GM13977 (cell line): ENCODE results near the gene CHN2.

Source experiments
- DNase-seq: peaks from one replicate; pipeline ENCODE4 v3.0.0; 2012; ENCODE audit warnings: low spot score
- CTCF ChIP-seq: IDR thresholded peaks from 2 replicates; pipeline ENCODE4 v1.5.1; 2012; ENCODE audit warnings: mild to moderate bottlenecking, control low read depth; ENCODE audit not compliant: insufficient read depth; ENCODE audit errors: extremely low read depth, missing control alignments
- in situ Hi-C: fragments of 300-500 bp; cut with MboI; formaldehyde crosslinking; loops from one replicate; pipeline ENCODE4 v1.12.0; 2022; ENCODE audit warnings: low sequenced_read_pairs, low pct_unique_long_range_greater_than_20kb, mixed read lengths, inconsistent platforms; ENCODE audit not compliant: unreplicated experiment

The CHN2 gene

GRCh38 chr7:29192811-29193210 is 1.8 kb upstream of the CHN2 start:
- in situ Hi-C loops: no loop called here
- no peak for TF ChIP-seq CTCF
- no peak for DNase-seq

- in situ Hi-C loops: no loop called here
- no peak for DNase-seq
- no peak for TF ChIP-seq CTCF
Observed at GRCh38 chr7:29193316-29194205, 1.0 kb upstream of the CHN2 start.

GRCh38 chr7:29194206-29194593 is 375 bp upstream of the CHN2 start:
- DNase-seq: no peak
- TF ChIP-seq CTCF: no peak
- in situ Hi-C loops: no loop called here

GRCh38 chr7:29196191-29196590 is 1.6 kb downstream of the CHN2 start:
- in situ Hi-C loops: no loop called here
- DNase-seq: no peak
- TF ChIP-seq CTCF: no peak

- in situ Hi-C loops: no loop called here
- TF ChIP-seq CTCF: no peak
- no peak for DNase-seq
Observed at GRCh38 chr7:29196971-29197595, 2.5 kb downstream of the CHN2 start.

- in situ Hi-C loops: no loop called here
- no peak for DNase-seq
- TF ChIP-seq CTCF: no peak
Observed at GRCh38 chr7:29197916-29198315, 3.3 kb downstream of the CHN2 start.
